K562 (cell line): Measurements from ENCODE around the gene ZBTB43. TPM values are rescaled to one million over a fixed set of nuclear protein-coding genes. Genes with fewer than 3 reads are reported as not detected.

Experiments
- ATAC-seq: fragments of 200-7000 bp; cut with Tn5 transposase; 3 replicates; pipeline ENCODE4 v1.9.1; 2020; ENCODE audit warnings: moderate library complexity
- BruUV-seq: library from RNA; stranded (reverse); fragments of 400-500 nt; replicated peaks from 2 replicates; lab custom pipeline; 2021; lab: Mats Ljungman, UMichigan
- CTCF ChIA-PET: fragments of 300-600 bp; formaldehyde crosslinking; extraction: SDS; loops from one replicate; lab custom pipeline; 2021; ENCODE audit warnings: low intra/inter-chr PET ratio; lab: Yijun Ruan, JAX
- POLR2A ChIA-PET: fragments of 300-600, 350-650 bp; sonication (Branson Sonifier 250); formaldehyde crosslinking; extraction: SDS; loops from one replicate; lab custom pipeline; 2021; ENCODE audit warnings: antibody characterized with exemption, inconsistent platforms; lab: Yijun Ruan, JAX
- DNase-seq, 4 experiments: peaks; one replicate each; pipeline versions ENCODE4 v3.0.0 to v3.0.0-alpha.2; 2011 to 2018; ENCODE audit warnings: low spot score in 3 of 4, mixed read lengths in 3 of 4; ENCODE audit errors: extremely low read depth in 1 of 4
- FAIRE-seq: peaks from 2 replicates; lab custom pipeline; 2011; peaks lifted over from hg19 to GRCh38; lab: Jason Lieb, UNC
- H2AFZ ChIP-seq: 2 replicates; pipeline ENCODE4 v1.6.0; 2011; ENCODE audit warnings: low read depth, low read length, control low read depth, inconsistent platforms
- H3K27ac ChIP-seq: fragments of 200-600 bp; 3 replicates; pipeline ENCODE4 v1.8.0; 2011; ENCODE audit warnings: low read depth, mild to moderate bottlenecking, control low read depth, inconsistent platforms, low read length, moderate library complexity, mixed read lengths; ENCODE audit errors: extremely low read depth
- H3K27me3 ChIP-seq, 2 experiments: fragments of 300-600 bp in 1 of 2; 2 replicates in 1 of 2; 3 replicates in 1 of 2; pipeline versions ENCODE4 v1.6.0 to v1.8.0; 2011; ENCODE audit warnings: inconsistent platforms in 2 of 2, low read length in 2 of 2, mild to moderate bottlenecking in 1 of 2, mixed read lengths in 1 of 2, moderate library complexity in 1 of 2; ENCODE audit not compliant: control insufficient read depth in 2 of 2, insufficient read depth in 2 of 2
- H3K36me3 ChIP-seq: fragments of 300-600 bp; 3 replicates; pipeline ENCODE4 v1.8.0; 2011; ENCODE audit warnings: mild to moderate bottlenecking, low read length, inconsistent platforms; ENCODE audit not compliant: control insufficient read depth, insufficient read depth
- H3K4me1 ChIP-seq, 2 experiments: fragments of 200-600 bp in 1 of 2; replicated peaks in 1 of 2; 2 replicates in 1 of 2; 3 replicates in 1 of 2; pipeline versions ENCODE4 v1.5.1 to v1.8.0; 2011; ENCODE audit warnings: inconsistent platforms in 2 of 2, low read length in 2 of 2, mild to moderate bottlenecking in 1 of 2, mixed read lengths in 1 of 2, moderate library complexity in 1 of 2; ENCODE audit not compliant: control insufficient read depth in 2 of 2, insufficient read depth in 2 of 2
- H3K4me2 ChIP-seq: 2 replicates; pipeline ENCODE4 v1.6.1; 2011; ENCODE audit warnings: low read length, control low read depth, inconsistent platforms, mixed read lengths; ENCODE audit not compliant: insufficient read depth
- H3K4me3 ChIP-seq: fragments of 200-600 bp; sonication (generic), shearing (Covaris generic); 2 replicates; pipeline ENCODE4 v1.5.1; 2016; ENCODE audit warnings: control low read depth, inconsistent platforms
- H3K79me2 ChIP-seq: fragments of 200-600 bp; 3 replicates; pipeline ENCODE4 v1.8.0; 2011; ENCODE audit warnings: low read length, inconsistent platforms; ENCODE audit not compliant: control insufficient read depth, insufficient read depth
- H3K9ac ChIP-seq, 2 experiments: 2 replicates each; pipeline versions ENCODE4 v1.6.0 to v1.6.1; 2011; ENCODE audit warnings: low read depth in 2 of 2, low read length in 2 of 2, control low read depth in 1 of 2, inconsistent platforms in 1 of 2, mild to moderate bottlenecking in 1 of 2, mixed read lengths in 1 of 2; ENCODE audit not compliant: insufficient read depth in 1 of 2
- H3K9me1 ChIP-seq: one replicate; pipeline ENCODE4 v1.6.0; 2011; ENCODE audit warnings: inconsistent platforms, mild to moderate bottlenecking, low read length, moderate library complexity; ENCODE audit not compliant: control insufficient read depth, insufficient read depth
- H3K9me3 ChIP-seq: replicated peaks from 2 replicates; pipeline ENCODE4 v1.5.1; 2011; ENCODE audit warnings: low read depth, low read length, inconsistent platforms; ENCODE audit not compliant: control insufficient read depth, insufficient read depth
- H4K20me1 ChIP-seq: replicated peaks from 2 replicates; pipeline ENCODE4 v1.6.1; 2011; ENCODE audit warnings: low read length, inconsistent platforms, mixed read lengths; ENCODE audit not compliant: control insufficient read depth, insufficient read depth
- NR2C1 ChIP-seq, 2 experiments: fragments of 450-650 bp; IDR thresholded peaks; 2 replicates each; pipeline ENCODE4 v1.6.1; 2017; ENCODE audit warnings: mild to moderate bottlenecking in 2 of 2, antibody characterized with exemption in 1 of 2, inconsistent platforms in 1 of 2, missing compliant biosample characterization in 1 of 2, missing genetic modification characterization in 1 of 2
- WGBS: fragments of 100-300 bp; shearing (Covaris generic); methylation state at CpG from one replicate; pipeline ENCODE4 v1.1.6; 2016; ENCODE audit warnings: low coverage, mixed read lengths; ENCODE audit not compliant: insufficient coverage; ENCODE audit errors: missing lambda C conversion rate; 5-methylcytosine and 5-hydroxymethylcytosine counted together
- in situ Hi-C: fragments of 300-500 bp; cut with MboI; formaldehyde crosslinking; loops from 4 replicates; pipeline ENCODE4 v1.15.0; 2018; ENCODE audit warnings: inconsistent platforms, mixed read lengths
- intact Hi-C: fragments of 100-400 bp; cut with micrococcal nuclease; formaldehyde crosslinking; loops from 2 replicates; pipeline ENCODE4 v1.14.2; 2022
- polyA plus RNA-seq, 8 experiments: library from polyadenylated mRNA; depleted of rRNA in 4 of 8; stranded (reverse) in 5 of 8; unstranded in 3 of 8; fragments of >200 nt; fragmentation: Nextera tagmentation in 2 of 8; fragmentation: Illumina TruSeq in 1 of 8; extraction: Ambion mirVana in 2 of 8; extraction: Trizol in 1 of 8; gene quantifications; 2 replicates each; pipeline versions ENCODE4 v1.2.1 to v1.2.3, GENCODE V29; 2011 to 2014; ENCODE audit warnings: inconsistent platforms in 1 of 8, missing spikeins in 1 of 8
- total RNA-seq, 7 experiments: library from RNA; depleted of rRNA in 6 of 7; stranded (reverse); fragments of >200 nt in 6 of 7; fragmentation: Illumina TruSeq in 2 of 7; extraction: Trizol in 2 of 7; gene quantifications; 2 replicates each; pipeline versions ENCODE4 v1.2.1 to v1.2.3, GENCODE V29; 2011 to 2021; ENCODE audit warnings: low replicate concordance in 1 of 7
- TF ChIP-seq, protein P1 (sequence below), 2 experiments: IDR thresholded peaks in 1 of 2; conservative IDR thresholded peaks in 1 of 2; 2 replicates each; pipeline ENCODE4 v1.6.1; 2016; ENCODE audit warnings: low read depth in 2 of 2, mild to moderate bottlenecking in 1 of 2, missing compliant biosample characterization in 1 of 2, missing genetic modification characterization in 1 of 2, moderate library complexity in 1 of 2
- TF ChIP-seq, protein P2 (sequence below): fragments of 450-650 bp; IDR thresholded peaks from 2 replicates; pipeline ENCODE4 v1.6.1; 2016

ZBTB43 gene
- total and polyA plus RNA-seq, 9 of the 15 experiments (the other 6 are each of a cell fraction or from before 2014, with no cell fraction given), result 3.9 to 17.2 (median 9.1) TPM

DNA sequence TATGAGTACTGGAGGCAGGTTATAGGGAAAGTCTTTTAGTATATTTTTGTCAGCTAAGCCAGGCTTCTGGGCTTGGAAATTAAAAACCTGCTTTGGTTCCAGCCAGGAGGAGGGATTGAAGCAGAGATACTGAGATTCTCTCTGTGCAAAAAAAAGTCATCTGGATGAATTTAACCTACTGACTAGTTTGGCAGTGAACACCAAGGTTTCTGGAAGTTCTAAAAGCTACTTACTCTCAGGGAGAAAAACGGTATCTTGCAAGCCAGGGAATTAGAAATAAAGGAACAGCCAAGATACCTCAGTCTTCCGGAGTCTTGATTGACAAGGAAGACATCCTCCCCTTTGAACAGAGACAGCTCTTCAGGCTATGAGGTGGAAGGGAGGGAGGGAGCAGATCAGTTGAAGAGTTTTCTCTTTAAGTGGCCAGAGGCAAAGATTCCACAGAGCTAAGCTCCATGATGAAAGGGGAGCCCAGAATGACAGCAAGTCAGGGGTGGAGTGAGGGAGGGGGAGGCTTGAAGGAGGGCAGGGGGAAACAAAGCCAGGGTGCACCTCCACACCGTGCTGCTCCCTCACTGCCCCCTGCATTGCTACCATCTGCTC is 47.3 kb downstream of the ZBTB43 start:
- no TSS peak for BruUV-seq
- Histone ChIP-seq H3K4me1 (peaks cover 0 to 6% of the 10 kb centered on the region in 2 experiments; a peak in 3 of 5 replicates), H3K4me3 (no peak overlapping the region), H3K9me1 (no peaks in the 10 kb centered on the region), H2AFZ (no peak overlapping the region), H4K20me1 (peaks cover 3% of the 10 kb centered on the region; the same call in 1 of the 2 replicates), H3K9me3 (no peaks in the 10 kb centered on the region), H3K79me2 (no peaks in the 10 kb centered on the region), H3K4me2 (no peak overlapping the region), H3K27ac (no peak overlapping the region), H3K36me3 (no peaks in the 10 kb centered on the region), H3K27me3 (peaks cover 6 to 9% of the 10 kb centered on the region in 2 experiments; a peak in 4 of 5 replicates), H3K9ac (no peak overlapping the region)
- no peak for FAIRE-seq
- CTCF ChIA-PET, result no interaction called here
- WGBS, result 0% methylated on average over 3 of the region's 3 CpGs
- POLR2A ChIA-PET, result interaction anchor here (0.8 to 1.6 kb wide), 4 partner anchors 8 to 28 kb away, joined by 3 read pairs; no protein-coding TSS in a partner anchor
- DNase-seq, result no peak
- ATAC-seq, result no peak
- in situ Hi-C loops (no loop called here), intact Hi-C loops (no loop called here)
- TF ChIP-seq NR2C1 (IDR thresholded peaks at IDR 0.05), result no peak
- no peak for TF ChIP-seq NR2C1 (tag; IDR thresholded peaks at IDR 0.05)
- TF ChIP-seq, protein P1, sequence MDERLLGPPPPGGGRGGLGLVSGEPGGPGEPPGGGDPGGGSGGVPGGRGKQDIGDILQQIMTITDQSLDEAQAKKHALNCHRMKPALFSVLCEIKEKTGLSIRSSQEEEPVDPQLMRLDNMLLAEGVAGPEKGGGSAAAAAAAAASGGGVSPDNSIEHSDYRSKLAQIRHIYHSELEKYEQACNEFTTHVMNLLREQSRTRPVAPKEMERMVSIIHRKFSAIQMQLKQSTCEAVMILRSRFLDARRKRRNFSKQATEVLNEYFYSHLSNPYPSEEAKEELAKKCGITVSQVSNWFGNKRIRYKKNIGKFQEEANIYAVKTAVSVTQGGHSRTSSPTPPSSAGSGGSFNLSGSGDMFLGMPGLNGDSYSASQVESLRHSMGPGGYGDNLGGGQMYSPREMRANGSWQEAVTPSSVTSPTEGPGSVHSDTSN (CRISPR knock-in tag; IDR thresholded peaks at IDR 0.05; ENCODE audit: low read depth), result no peak
- TF ChIP-seq, protein P1 (tag; conservative IDR thresholded peaks at IDR 0.05; ENCODE audit: low read depth), result 0 out of 2 replicates have a peak, but pooled peaks have one; percentile 12
- TF ChIP-seq, protein P2, sequence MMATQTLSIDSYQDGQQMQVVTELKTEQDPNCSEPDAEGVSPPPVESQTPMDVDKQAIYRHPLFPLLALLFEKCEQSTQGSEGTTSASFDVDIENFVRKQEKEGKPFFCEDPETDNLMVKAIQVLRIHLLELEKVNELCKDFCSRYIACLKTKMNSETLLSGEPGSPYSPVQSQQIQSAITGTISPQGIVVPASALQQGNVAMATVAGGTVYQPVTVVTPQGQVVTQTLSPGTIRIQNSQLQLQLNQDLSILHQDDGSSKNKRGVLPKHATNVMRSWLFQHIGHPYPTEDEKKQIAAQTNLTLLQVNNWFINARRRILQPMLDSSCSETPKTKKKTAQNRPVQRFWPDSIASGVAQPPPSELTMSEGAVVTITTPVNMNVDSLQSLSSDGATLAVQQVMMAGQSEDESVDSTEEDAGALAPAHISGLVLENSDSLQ, result peak; percentile 72
- TF ChIP-seq, all 486 proteins: peak for 2
